Measurements from ENCODE around the gene MORN5.
A peak's percentile ranks its signal among the peaks of the same experiment; 100 is the strongest.
"Not testable (repeated sequence)": the region's sequence is repeated elsewhere in the genome, so short reads cannot be mapped to it uniquely, and the experiment has no call there.

MORN5 gene

DNA sequence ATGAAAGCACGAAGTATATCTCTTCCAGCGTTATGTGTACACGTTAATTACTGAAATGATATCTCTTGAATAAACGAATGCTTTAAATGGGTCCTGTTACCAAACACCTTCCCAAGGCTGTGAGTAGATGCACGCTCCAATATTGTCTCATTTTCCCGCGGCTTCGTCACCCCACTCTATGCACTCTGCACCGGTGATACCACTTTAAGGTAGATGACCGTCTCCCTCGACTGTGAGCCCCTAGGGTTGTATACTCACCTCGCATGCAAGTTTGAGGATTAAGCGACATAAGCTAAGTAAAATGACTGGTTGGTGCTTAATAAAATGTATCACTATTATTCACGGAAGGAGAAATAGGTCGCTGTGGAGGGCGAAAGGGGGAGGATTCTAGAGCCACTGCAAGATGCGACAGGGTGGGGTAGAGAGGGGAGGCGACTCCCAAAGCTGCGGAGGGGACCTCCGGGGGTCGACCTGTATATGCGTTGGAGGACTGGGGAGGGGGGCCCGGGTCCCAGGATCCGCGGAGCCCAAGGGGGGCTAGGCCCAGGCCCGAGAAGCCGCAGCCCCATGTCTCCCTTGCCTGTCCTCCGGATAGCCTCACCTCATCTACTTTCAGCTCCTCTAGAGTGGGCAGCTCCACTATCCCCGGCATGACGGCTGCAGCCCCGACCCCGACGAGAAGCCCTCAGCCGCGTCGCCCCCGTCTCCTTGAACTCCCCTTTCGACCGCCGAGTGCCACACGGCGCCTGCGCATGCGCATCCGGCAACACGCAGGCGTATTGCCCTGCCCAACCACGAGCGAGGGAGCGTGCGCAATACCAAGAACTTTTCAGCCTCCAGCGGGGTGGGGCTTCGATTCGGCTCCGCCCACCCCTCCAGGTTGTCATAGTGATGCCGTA lies at the start of gene MORN5, which contains the start of gene NDUFA8:
MORN5 (plus strand) TSS at position 883 of the 899 bp plus-strand sequence. CDS start 65 bp downstream, outside the sequence.
NDUFA8 (minus strand) TSS at position 754 of the 899 bp plus-strand sequence; CDS start at position 652, 102 bp downstream.
- DNase-seq, result peak; percentile 94

DNA sequence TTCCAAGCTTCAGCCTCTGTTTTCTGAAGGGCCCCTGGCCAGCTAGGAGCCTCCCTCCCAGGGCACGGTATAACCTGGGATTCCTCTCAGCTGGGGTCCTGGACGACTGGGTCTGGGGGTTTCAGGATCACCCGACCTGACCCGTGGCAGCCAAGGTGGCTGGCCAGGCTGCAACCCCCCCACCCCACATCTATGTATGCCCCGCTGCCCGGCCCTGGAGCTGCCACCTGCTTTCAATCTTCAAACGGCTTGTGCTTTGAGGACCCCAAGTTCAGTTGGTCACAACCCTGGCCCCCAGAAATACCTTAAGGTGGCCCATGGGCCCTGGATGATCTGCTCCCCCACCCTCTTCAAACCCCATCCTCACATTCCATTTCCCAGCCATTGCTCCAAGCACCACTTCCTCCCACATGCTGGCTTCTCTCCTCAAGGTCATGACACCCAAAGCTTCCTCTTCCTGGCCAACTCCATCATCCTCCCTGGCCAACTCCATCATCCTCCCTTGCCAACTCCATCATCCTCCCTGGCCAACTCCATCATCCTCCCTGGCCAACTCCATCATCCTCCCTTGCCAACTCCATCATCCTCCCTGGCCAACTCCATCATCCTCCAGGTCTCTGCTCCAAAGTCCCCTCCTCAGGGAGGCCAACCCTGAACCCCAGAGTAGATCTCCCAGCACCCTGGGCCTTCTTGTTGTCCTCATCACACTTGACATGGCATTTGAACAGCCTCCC lies 49.4 kb upstream of the MORN5 start:
- DNase-seq, result no peak

DNA sequence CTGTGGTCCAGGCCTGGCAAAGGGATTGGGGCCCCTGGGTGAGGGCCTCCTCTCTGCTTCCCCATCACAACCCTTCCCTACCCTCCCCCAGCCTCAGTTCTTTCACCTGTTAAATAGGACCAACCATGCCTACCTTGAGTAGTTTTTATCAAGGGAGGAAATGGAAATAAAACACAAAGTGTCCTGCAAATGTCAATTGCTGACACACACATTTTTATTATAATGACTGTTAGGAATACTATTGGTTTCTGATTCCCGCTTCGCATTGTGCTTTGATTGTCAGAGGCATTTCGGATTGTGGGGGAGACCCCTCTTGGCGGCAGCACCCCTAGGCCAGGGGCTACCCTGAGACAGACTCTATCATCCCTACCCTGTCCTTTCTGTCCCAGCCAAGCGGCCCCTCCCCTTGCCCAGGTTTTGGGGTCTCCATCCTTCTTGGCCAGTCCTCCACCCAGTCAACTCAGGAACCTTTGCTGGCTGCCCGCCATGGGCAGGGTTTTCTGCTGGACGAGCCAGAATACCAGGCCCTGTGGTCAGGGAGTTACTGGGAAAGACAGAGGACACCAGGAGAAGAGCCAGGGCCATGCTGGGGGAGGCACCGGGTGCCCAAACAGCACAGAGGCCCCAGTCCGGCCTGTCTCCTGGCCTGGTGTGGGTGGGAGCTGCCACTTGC lies 48.2 kb upstream of the MORN5 start:
- DNase-seq, result no peak

DNA sequence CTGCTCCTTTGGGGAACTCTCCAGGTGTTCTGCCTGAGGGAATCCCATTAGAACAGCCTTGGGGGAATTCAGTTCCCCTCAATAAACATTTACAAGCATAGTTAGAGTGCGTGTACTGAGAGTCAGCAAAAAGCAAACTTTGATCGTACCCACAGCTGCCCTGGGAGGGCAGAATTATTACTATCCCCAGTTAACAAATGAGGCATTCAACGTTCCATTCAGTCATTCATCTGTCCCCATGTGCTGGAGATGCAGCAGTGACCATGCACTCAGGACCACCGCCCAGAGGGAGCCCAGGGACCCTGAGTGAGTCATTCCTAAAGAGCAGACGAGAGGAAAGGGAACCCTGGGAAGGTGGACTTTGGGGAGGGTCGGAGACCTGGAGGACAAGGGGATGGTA lies 47.5 kb upstream of the MORN5 start:
- no peak for DNase-seq

DNA sequence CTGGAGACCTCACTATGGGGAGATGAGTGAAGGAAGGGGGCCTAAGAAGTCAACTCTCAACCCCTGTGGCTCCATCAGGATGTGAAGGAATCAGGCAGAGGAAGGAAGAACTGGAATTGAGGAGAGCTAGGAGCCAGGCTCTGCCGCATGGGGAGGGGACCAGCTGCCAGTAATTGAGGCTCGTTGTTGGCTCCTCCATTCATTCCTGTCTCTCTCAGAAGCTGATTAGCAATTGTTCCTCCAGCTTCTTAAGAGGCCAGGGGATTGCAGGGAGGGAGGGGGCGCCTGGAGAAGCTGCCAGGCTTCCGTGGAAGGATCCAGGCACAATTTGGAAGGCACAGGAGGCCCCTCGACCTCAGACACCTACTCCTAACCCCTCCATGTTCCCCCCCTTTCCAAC lies 46.1 kb upstream of the MORN5 start:
- DNase-seq, result no peak

DNA sequence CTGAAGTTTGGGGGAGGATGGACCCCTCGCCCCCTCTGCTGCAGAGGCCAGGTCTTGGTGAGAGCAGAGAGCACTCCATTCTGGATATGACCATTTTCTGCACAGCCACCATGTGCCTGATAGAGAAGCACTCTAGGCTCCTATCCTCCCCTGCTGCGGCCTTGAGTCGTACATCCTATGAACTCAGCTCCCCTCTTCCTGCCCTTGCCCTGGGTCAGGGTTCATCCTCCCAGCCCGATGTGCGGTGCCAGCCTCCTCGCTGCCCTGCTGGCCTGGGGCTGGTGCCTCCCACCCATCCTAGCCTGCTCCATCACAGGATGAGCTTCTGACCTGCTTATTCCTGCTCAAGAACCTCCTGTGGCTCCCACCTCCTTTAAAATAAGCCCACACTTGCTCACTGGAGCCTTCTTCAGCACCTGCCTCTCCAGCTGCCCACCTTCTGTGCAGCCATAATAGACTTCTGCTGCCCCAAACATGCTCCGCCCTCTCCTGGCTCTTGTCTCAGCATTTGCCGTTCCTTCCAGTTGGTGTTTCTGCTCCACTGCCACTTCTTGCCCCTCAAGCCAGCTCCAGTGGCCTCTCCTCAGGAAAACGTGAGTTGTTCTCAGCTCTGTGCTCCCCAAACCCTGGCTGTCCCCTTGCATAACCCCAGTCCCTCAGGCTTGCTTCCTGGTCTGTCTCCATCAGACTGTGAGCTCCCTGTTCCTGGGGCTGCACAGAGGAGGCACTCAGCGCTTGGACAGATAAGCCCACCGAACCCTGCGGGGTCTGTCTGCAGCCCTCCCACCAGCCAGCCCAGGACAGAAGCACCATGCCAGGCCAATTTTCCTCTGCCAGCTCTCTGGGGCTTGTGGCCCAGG lies 44.3 kb upstream of the MORN5 start:
- no peak for DNase-seq

DNA sequence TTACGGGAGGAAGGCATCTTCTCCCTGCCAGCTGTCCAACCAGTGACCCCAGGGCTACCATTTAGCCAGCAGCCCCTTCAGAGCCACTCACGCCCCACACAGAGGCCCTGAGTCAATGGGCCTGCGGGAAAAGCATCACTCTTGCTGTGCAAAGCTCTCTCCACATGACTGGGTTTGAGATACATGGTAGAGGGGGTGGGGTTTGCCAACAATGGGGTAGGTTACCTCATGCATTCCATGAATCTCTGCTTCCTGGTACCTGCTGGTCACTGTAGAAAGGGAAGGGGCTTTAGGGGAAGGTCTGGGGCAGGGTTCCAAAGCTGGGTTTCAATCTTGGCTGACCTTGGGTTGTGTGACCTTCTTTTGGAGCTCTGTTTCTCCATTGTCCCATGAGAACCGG lies 43.7 kb upstream of the MORN5 start:
- no peak for DNase-seq

DNA sequence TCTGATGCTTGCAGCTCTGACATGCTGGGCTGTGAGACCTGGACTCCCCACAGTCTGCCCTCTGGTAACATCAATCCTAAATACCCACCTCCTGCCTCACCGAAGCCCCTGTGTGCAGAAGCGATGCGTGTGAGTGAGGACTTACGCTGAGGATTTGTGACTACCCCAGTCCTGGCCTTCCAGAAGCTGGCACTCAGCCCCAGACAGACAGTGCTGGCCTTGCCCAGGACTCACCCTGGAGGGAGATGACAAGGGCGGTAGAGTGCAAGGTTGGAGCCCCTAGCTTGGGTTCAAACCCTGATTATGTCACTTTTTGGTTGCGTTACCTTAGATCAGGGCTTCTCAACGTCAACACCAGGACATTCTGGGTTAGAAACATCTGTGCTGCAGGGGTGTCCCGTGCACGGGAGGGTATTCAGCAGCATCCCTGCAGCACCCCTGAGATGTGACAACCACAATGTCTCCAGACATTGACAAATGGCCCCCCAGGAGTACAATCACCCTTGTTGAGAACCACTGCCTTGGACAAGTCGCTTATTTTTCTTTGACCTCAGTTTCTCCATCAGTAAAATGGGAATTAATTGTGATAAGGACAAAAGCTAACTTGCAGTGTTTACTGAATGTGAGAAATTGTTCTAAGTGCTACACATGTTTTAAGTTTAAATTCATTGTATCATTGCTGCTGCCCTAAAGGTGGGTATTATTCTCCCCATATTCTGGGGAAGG lies 43.1 kb upstream of the MORN5 start:
- no peak for DNase-seq

DNA sequence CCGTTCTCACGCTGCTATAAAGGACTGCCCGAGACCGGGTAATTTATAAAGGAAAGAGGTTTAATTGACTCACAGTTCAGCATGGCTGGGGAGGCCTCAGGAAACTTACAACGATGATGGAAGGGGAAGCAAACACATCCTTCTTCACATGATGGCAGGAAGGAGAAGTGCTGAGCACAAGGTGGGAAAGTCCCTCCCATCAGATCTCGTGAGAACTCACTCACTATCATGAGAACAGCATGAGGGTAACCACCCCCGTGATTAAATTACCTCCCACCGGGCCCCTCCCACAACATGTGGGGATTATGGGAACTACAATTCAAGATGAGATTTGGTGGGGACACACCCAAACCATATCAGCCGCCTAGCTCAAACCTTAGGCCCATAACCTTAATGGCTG lies 42.5 kb upstream of the MORN5 start:
- DNase-seq, result not testable (repeated sequence)

DNA sequence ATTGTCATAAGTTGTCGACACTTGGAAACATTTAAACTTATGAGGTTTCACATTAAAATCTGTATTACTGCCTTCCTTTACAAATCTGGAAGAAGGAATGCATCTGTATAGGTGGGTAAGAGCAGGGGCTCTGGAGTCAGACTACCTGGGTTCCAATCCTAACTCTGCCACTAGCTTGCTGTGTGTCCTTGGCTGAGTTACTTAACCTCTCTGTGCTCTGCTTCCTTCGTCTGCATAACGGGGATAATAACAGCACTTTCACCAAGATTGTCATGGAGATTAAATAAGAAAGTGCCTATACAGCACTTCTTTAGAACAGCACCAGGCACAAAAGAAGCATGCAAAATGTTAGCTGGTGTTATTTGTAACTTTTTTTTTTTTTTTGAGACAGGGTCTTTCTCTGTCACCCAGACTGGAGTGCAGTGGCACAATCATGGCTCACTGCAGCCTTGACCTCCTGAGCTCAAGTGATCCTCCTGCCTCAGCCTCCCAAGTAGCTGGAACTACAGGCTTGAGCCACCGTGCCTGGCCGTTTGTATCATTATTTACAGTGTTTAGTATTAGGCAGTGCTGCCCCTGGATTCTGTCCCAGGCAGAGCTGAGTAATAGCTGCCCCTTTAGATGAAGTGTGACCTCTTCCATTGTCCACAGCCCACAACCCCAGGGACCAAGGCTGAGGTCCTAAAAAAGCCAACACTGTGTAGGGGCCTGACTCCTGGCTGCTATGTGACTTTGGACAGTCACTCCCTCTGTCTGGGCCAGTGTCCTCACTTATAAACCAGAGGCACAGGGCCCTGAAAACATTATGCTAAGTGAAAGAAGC lies 41.2 kb upstream of the MORN5 start:
- DNase-seq, result no peak

DNA sequence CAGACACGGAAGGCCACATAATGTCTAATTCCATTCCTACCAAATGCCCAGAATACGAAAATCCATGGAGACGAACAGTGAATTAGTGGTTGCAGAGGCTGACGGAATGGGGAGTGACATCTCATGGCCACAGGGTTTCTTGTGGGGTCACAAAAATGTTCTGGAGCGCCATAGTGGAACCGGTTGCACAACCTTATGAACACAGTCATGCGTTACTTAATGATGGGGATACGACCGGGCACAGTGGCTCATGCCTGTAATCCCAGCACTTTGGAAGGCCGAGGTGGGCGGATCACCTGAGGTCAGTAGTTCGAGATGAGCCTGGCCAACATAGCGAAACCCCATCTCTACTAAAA lies 40.6 kb upstream of the MORN5 start:
- DNase-seq, result no peak

DNA sequence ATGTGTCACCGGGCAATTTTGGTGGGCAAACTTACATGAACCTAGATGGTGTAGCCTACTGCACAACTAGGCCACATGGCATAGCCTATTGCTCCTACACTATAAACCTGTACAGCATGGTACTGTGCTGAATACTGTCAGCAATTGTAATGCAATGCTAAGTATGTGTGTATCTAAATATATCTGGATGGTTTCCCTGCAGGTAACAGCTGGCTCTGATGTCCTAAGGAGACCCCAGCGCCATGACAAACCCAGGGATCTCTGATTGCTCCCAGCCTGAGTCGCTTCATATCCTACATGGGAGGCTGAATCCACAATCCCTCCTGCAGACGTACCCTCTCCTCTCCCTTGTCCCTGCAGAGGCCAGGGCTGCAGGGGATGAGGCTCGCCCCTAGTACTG lies 40.0 kb upstream of the MORN5 start:
- DNase-seq, result no peak

DNA sequence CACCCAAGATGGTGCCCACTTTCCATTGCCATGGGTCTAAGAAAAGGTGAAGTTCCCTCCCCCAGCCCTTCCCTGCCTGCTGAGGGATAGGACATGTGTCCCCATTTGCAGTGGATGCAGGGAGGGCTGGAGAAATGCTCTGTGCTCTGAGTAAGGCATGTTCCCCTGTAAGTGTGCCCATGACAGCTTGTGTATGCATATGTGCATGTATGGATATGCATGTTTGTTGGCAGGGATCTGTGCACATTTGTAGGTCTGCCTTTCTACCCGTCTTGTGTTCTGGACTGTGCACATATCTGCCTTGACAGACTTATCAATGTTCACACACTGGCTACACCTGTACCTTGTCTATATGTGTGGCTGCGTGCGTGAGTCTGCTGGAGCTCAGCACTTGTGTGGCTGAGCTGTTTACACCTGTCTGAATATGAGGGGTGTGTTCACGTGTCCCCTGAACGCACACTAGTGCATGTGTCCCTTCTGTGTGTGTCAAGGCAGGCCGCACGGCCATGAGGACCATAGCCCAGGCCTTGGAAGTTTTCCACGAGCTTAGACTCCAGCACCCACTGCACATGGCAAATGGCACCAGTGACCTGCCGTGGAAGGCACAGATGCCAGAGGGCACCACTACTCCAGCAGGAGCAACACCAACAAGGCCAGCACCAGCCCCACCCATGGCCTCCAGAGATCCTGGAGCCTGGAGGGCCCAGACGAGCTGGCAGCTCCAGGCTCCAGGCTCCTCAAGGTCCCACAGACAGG lies 39.2 kb upstream of the MORN5 start:
- no peak for DNase-seq

DNA sequence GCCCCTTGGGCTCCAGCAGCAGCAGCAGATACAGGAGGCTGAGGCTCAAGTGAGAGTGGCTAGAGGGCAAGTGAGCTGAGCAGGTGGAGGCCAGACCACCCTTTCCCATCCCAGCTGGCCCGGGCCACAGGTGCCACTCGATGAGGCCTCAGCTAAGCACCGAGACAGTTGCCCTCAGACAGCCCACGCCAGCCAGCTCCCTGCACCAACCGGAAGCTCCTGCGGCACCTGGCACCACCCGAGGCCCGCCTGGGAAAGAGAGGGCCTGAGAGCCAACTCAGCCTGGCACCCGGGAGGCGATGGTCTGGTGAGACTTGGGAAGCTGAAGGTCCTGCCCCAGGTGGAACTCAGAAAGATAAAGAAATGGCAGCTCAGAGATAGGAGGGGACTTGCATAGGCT lies 38.3 kb upstream of the MORN5 start:
- DNase-seq, result no peak

DNA sequence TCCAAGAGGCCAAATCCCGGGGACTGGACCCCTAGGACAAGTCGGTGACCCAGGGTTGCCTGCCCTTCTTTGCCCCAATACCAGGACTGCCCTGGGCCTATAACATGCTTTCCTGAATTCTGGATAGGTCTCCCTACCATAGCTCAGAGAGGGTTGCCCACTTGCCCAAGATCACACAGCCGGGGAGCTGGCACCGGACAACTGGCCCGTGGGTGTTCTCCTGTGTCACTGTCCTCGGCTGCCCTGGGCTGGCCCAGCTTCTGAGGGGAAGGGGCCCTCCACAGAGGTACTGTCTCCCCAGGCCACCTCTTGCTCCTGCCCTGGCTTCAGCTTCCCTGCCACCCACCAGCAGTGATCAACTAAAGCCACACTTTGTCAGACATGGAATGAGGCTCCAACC lies 37.8 kb upstream of the MORN5 start:
- DNase-seq, result no peak

DNA sequence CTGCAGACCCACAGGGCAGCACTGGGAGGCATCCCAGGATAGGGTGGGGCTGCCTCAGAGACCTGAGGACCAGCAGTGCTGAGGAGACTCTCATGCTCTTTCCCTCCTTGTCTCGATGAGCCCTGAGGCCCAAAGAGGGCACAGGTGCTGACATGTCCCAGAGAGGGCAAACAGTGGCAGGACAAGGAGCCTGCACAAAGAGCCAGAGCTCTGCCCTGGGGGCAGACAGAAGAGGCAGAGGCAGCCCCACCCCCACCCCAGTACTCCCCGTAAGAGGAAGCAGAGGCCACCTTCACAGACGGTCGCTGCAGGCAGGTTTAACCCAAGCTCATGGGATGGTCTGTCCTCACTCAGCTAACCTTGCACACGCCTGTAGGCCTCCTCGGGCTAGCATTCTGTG lies 37.2 kb upstream of the MORN5 start:
- no peak for DNase-seq

DNA sequence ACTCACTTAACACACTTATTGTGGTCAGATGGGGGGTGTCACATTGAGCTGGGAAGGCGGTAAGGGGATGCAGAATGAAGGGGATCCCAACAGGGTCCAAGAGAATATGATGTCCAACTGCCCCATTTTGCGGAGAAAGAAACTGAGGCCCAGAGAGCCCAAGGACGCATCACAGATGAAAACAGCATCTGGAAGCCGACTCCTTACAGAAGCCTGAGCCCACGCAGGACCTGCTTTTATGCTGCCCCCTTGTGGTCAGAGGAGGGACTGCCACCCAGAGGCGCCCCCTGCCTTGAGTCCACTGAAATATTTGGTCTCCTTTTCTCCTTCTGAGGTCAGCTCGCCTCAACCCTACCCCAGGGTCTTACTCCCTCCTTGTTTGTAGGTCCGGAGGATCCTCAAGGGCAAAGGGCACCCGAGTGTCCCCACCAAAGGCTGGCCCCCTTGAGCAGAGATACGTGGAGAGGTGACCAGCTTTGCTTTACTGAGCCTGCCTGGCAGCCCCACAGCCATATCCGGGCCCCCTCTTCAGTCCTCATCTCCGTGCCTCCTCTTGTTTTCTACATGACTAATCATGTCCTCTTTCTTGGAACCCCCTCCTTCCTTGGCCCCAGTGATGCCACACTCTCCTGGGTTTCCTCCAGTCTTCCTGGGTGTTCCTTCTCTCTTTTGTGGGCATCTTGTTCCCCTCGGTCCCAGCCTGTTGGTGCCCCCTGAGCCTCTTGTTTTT lies 36.6 kb upstream of the MORN5 start:
- peak; percentile 64 for DNase-seq

DNA sequence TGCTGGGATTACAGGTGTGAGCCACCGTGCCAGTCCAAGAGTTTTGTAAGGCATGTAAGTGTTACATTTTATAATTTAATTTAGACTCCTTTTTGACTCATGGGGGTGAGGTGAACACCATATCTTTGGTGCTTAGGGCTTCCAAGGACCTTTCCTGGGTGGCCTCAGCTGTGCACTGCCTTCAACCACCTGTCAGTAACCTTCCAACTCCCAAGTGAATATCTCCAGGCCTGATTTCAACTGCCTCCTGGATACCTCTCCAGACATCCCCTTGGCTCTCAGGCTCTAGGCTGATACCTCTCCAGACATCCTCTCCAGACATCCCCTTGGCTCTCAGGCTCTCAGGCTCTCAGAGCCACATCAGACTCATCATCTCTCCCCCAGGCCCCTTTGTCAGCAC lies 35.7 kb upstream of the MORN5 start:
- no peak for DNase-seq

DNA sequence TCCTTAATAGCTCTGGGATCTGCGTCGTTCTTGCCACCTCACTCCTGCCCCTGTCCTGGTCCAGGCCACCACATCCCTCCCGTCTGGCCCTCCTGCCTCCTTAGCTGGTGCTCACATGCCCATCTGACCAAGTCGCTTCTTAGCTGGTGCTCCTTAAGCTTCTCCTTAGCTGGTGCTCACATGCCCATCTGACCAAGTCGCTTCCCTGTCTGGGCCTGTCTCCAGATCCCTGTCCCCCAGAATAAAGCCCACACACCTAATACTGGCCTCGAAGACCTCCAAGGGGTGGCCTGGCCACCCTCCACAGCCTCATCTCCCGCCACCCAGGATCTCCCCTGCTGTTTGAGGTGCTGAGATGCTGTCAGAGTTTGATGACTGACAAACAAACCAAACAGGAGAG lies 35.2 kb upstream of the MORN5 start:
- DNase-seq, result no peak

DNA sequence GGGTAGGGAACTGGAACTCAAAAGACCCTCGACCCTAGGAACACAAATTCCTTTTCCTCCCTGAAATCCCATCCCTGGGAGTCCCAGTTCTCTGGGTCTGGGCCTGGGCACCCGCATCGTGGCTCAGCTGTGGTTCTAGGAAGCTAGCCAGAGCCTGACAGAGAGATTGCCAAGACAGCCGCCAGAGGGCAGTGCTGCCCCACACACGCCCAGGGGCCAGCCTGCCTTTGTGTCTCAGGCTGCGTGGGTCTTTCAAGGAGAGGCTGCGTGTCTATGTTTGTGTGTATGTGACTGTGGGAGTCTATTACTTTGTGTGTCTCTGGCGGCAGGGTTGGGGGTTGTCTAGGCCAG lies 34.6 kb upstream of the MORN5 start:
- peak; percentile 61 for DNase-seq

Data from CD4-positive, alpha-beta T cell treated with Interleukin-4 for 4 hours (primary cell).